GM13976 (cell line): Measurements from ENCODE around the gene KRT74.

ENCODE experiments used
- DNase-seq: peaks from one replicate; pipeline ENCODE4 v3.0.0; 2012; ENCODE audit warnings: low spot score
- CTCF ChIP-seq: IDR thresholded peaks from 2 replicates; pipeline ENCODE4 v1.5.1; 2012; ENCODE audit warnings: borderline replicate concordance, mild to moderate bottlenecking; ENCODE audit not compliant: insufficient read depth; ENCODE audit errors: extremely low read depth, missing control alignments, control extremely low read depth
- in situ Hi-C: fragments of 300-500 bp; cut with MboI; formaldehyde crosslinking; loops from one replicate; pipeline ENCODE4 v1.12.0; 2022; ENCODE audit warnings: low sequenced_read_pairs, mixed read lengths, inconsistent platforms; ENCODE audit not compliant: unreplicated experiment

Gene KRT74

GRCh38 chr12:52531566-52532300 lies 41.9 kb downstream of the KRT74 start:
- TF ChIP-seq CTCF, result no peak
- in situ Hi-C loops, result no loop called here
- DNase-seq, result no peak

GRCh38 chr12:52530905-52531304 lies 42.7 kb downstream of the KRT74 start:
- DNase-seq, result no peak
- in situ Hi-C loops, result no loop called here

GRCh38 chr12:52530366-52530765 lies 43.3 kb downstream of the KRT74 start:
- no peak for TF ChIP-seq CTCF
- no peak for DNase-seq
- in situ Hi-C loops, result no loop called here

More at GRCh38 chr12:52530905-52531304, 42.7 kb downstream of the KRT74 start:
- no peak for TF ChIP-seq CTCF

GRCh38 chr12:52529846-52530245 lies 43.8 kb downstream of the KRT74 start:
- in situ Hi-C loops, result no loop called here
- no peak for TF ChIP-seq CTCF
- no peak for DNase-seq

GRCh38 chr12:52529417-52529816 lies 44.2 kb downstream of the KRT74 start:
- in situ Hi-C loops, result no loop called here
- no peak for TF ChIP-seq CTCF

GRCh38 chr12:52528641-52529143 lies 45.0 kb downstream of the KRT74 start:
- in situ Hi-C loops, result no loop called here
- DNase-seq, result no peak
- no peak for TF ChIP-seq CTCF

More at GRCh38 chr12:52529417-52529816, 44.2 kb downstream of the KRT74 start:
- DNase-seq, result no peak
